Measurements from ENCODE around the gene BAZ2B. TPM values are rescaled to one million over a fixed set of nuclear protein-coding genes. Genes with fewer than 3 reads are reported as not detected.

Gene BAZ2B
- total RNA-seq, 1 donor from 2014 or later, result 37.8 TPM

GRCh38 chr2:159650574-159650973, 34.2 kb upstream of the BAZ2B start:
- Mint-ChIP-seq H3K27ac (ENCODE audit: unreplicated experiment) (no peak overlapping the region), H3K36me3 (ENCODE audit: low read depth) (peaks cover 2% of the 10 kb centered on the region), H3K9me3 (ENCODE audit: low read depth) (peaks cover 29% of the 10 kb centered on the region), H3K4me3 (ENCODE audit: unreplicated experiment) (no peak overlapping the region), H3K4me1 (ENCODE audit: low read depth) (no peaks in the 10 kb centered on the region), H3K27me3 (ENCODE audit: low read depth) (no peaks in the 10 kb centered on the region)
- TF ChIP-seq CTCF (IDR thresholded peaks at IDR 0.05), result no peak
- no peak for DNase-seq (ENCODE audit: low spot score)

GRCh38 chr2:159648643-159649042, 32.3 kb upstream of the BAZ2B start:
- TF ChIP-seq CTCF (IDR thresholded peaks at IDR 0.05), result no peak
- H3K36me3 Mint-ChIP-seq (ENCODE audit: low read depth), result peaks cover 5% of the 10 kb centered on the region
- H3K27ac Mint-ChIP-seq (ENCODE audit: unreplicated experiment), result no peak overlapping the region
- no peaks in the 10 kb centered on the region for H3K27me3 Mint-ChIP-seq (ENCODE audit: low read depth)
- peaks cover 19% of the 10 kb centered on the region for H3K9me3 Mint-ChIP-seq (ENCODE audit: low read depth)
- DNase-seq (ENCODE audit: low spot score), result no peak
- no peaks in the 10 kb centered on the region for H3K4me1 Mint-ChIP-seq (ENCODE audit: low read depth)
- H3K4me3 Mint-ChIP-seq (ENCODE audit: unreplicated experiment), result no peak overlapping the region

- H3K9me3 Mint-ChIP-seq (ENCODE audit: low read depth), result peaks cover 19% of the 10 kb centered on the region
- H3K36me3 Mint-ChIP-seq (ENCODE audit: low read depth), result peaks cover 7% of the 10 kb centered on the region
- no peaks in the 10 kb centered on the region for H3K4me1 Mint-ChIP-seq (ENCODE audit: low read depth)
- no peaks in the 10 kb centered on the region for H3K27me3 Mint-ChIP-seq (ENCODE audit: low read depth)
- H3K27ac Mint-ChIP-seq (ENCODE audit: unreplicated experiment), result no peak overlapping the region
- no peak for TF ChIP-seq CTCF (IDR thresholded peaks at IDR 0.05)
- DNase-seq (ENCODE audit: low spot score), result no peak
- H3K4me3 Mint-ChIP-seq (ENCODE audit: unreplicated experiment), result no peak overlapping the region
Measured at GRCh38 chr2:159647667-159648066, 31.3 kb upstream of the BAZ2B start.

GRCh38 chr2:159640176-159640575, 23.8 kb upstream of the BAZ2B start:
- H3K27me3 Mint-ChIP-seq (ENCODE audit: low read depth), result no peaks in the 10 kb centered on the region
- no peak for TF ChIP-seq CTCF (IDR thresholded peaks at IDR 0.05)
- no peak overlapping the region for H3K27ac Mint-ChIP-seq (ENCODE audit: unreplicated experiment)
- H3K36me3 Mint-ChIP-seq (ENCODE audit: low read depth), result peaks cover 7% of the 10 kb centered on the region
- peaks cover 27% of the 10 kb centered on the region for H3K9me3 Mint-ChIP-seq (ENCODE audit: low read depth)
- no peak for DNase-seq (ENCODE audit: low spot score)
- peaks cover 26% of the 10 kb centered on the region for H3K4me1 Mint-ChIP-seq (ENCODE audit: low read depth)
- H3K4me3 Mint-ChIP-seq (ENCODE audit: unreplicated experiment), result no peak overlapping the region

GRCh38 chr2:159639712-159640111, 23.4 kb upstream of the BAZ2B start:
- H3K4me3 Mint-ChIP-seq (ENCODE audit: unreplicated experiment), result no peak overlapping the region
- H3K27me3 Mint-ChIP-seq (ENCODE audit: low read depth), result no peaks in the 10 kb centered on the region
- TF ChIP-seq CTCF (IDR thresholded peaks at IDR 0.05), result no peak
- DNase-seq (ENCODE audit: low spot score), result no peak
- no peak overlapping the region for H3K27ac Mint-ChIP-seq (ENCODE audit: unreplicated experiment)
- peaks cover 7% of the 10 kb centered on the region for H3K36me3 Mint-ChIP-seq (ENCODE audit: low read depth)
- H3K9me3 Mint-ChIP-seq (ENCODE audit: low read depth), result peaks cover 27% of the 10 kb centered on the region
- peaks cover 29% of the 10 kb centered on the region for H3K4me1 Mint-ChIP-seq (ENCODE audit: low read depth)
